BJ (cell line): Measurements from ENCODE around the gene ADAMTS7. TPM values are rescaled to one million over a fixed set of nuclear protein-coding genes. Genes with fewer than 3 reads are reported as not detected.
A peak's percentile ranks its signal among the peaks of the same experiment; 100 is the strongest.
"Not testable (repeated sequence)": the region's sequence is repeated elsewhere in the genome, so short reads cannot be mapped to it uniquely, and the experiment has no call there.

ENCODE experiments used
- CTCF ChIA-PET: fragments of 350-600 bp; formaldehyde crosslinking; extraction: SDS; loops from one replicate; lab custom pipeline; 2021; ENCODE audit warnings: antibody characterized with exemption, inconsistent platforms; lab: Yijun Ruan, JAX
- POLR2A ChIA-PET: fragments of 300-600 bp; sonication (Branson Sonifier 250); formaldehyde crosslinking; extraction: SDS; loops from one replicate; lab custom pipeline; 2021; ENCODE audit warnings: antibody characterized with exemption; lab: Charles Lee
- DNase-seq: peaks from one replicate; pipeline ENCODE4 v3.0.0-alpha.2; 2011; ENCODE audit warnings: low read depth
- H3K27me3 ChIP-seq: 2 replicates; pipeline ENCODE4 v1.6.0; 2011; ENCODE audit warnings: low read length; ENCODE audit not compliant: control insufficient read depth, insufficient read depth
- H3K36me3 ChIP-seq: 2 replicates; pipeline ENCODE4 v1.5.1; 2011; ENCODE audit warnings: low read length; ENCODE audit not compliant: control insufficient read depth, insufficient read depth
- H3K4me3 ChIP-seq: 2 replicates; pipeline ENCODE4 v1.5.1; 2011; ENCODE audit warnings: low read depth, mild to moderate bottlenecking, control low read depth, low read length
- CTCF ChIP-seq: IDR thresholded peaks from 2 replicates; pipeline ENCODE4 v1.5.1; 2011; ENCODE audit warnings: low read depth, mild to moderate bottlenecking, control low read depth, inconsistent platforms, low read length, moderate library complexity; ENCODE audit not compliant: insufficient read depth
- polyA plus RNA-seq: library from polyadenylated mRNA; depleted of rRNA; stranded (reverse); fragments of >200 nt; gene quantifications from 2 replicates; pipeline ENCODE4 v1.2.3, GENCODE V29; 2011

The ADAMTS7 gene
- polyA plus RNA-seq, 1 experiment, result 9.6 TPM

DNA sequence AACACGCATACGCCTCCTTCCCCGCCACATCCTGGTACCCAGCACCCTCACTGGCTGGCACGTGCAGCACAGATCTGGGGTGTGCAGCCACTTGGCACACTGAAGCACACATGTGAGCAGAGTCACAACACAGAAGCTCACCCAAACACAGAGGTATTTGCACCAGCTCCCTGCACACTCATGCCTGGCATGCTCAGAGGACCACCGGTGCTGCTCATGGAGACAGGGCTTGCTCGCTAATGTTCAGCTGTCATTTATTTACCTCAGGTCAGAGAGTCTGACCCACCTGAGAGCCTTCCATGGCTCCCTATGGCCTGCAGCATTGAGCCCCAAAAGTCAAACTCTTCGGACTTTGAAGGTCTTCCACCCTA, 70.4 kb downstream of the ADAMTS7 start:
- DNase-seq, result no peak
- TF ChIP-seq CTCF, result no peak
- Histone ChIP-seq H3K4me3 (no peak overlapping the region), H3K27me3 (no peaks in the 10 kb centered on the region; the same call in 1 of the 2 replicates), H3K36me3 (no peaks in the 10 kb centered on the region)
- POLR2A ChIA-PET, result no interaction called here
- CTCF ChIA-PET, result interaction anchor here (1.2 to 2.0 kb wide), 5 partner anchors 10 to 122 kb away, joined by 3 to 9 read pairs (median 3); no protein-coding TSS in a partner anchor

DNA sequence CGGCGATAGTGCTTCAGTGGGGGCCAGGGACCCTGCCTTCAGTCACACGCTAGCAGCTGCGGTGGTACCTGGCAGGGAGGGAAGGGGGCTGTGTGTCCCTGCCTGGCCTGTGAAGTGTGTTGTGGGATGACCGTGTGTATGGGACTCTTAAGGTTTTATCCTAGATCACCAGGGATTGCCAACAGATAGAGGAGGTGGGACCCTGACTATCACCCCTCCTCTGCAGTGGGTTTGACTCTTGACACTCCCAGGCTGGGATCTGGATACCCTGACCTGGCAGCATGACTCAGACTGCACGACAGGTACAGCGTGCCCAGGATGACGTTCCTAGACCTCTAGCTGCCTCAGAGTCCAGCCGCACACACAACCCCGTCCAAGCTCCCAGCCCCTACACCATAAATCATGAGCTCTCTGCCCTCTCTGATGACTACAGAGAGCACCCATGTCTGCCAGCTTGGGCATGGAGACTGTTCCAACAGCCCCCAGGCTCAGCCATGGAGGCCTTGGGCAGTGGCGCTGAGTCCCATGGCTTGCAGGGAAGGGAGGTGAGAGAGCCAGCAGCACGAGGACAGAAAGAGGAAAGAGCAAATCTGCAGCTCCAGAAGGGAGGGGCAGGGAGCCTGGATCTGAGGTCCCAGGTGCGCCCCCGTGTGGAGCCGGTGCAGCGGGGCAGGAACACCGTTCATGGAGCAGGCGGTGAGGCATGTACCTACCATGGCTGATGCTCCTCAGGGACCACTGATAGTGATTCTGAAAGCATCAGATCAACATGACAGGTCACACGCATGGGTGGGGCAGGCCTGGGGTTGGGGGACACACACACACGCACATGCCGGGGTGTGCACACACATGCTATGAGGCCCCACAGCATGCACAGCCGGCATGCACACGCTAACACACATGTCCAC, 71.0 kb downstream of the ADAMTS7 start:
- TF ChIP-seq CTCF, result peak; percentile 64
- no peak for DNase-seq
- Histone ChIP-seq H3K4me3 (no peak overlapping the region), H3K27me3 (no peaks in the 10 kb centered on the region; the same call in 1 of the 2 replicates), H3K36me3 (no peaks in the 10 kb centered on the region)
- POLR2A ChIA-PET, result no interaction called here
- CTCF ChIA-PET, result interaction anchor here (1.2 to 2.0 kb wide), 6 partner anchors 10 to 121 kb away, joined by 3 to 9 read pairs (median 3); no protein-coding TSS in a partner anchor

- no peak overlapping the region for H3K4me3 ChIP-seq
- CTCF ChIA-PET, result interaction anchor here (1.3 kb wide), 1 partner anchor 13 kb away, joined by 3 read pairs; no protein-coding TSS in a partner anchor
- POLR2A ChIA-PET, result no interaction called here
- H3K36me3 ChIP-seq, result no peaks in the 10 kb centered on the region
- peaks cover under 1% of the 10 kb centered on the region for H3K27me3 ChIP-seq
- no peak for DNase-seq
- no peak for TF ChIP-seq CTCF
Observed at GRCh38 chr15:78739206-78739605, 72.1 kb downstream of the ADAMTS7 start.

GRCh38 chr15:78737931-78738558, 73.2 kb downstream of the ADAMTS7 start:
- POLR2A ChIA-PET, CTCF ChIA-PET, H3K4me3 ChIP-seq, DNase-seq, H3K27me3 ChIP-seq, H3K36me3 ChIP-seq: not testable (repeated sequence)
- TF ChIP-seq CTCF, result peak; percentile 55

- ChIA-PET CTCF (no interaction called here), POLR2A (no interaction called here)
- Histone ChIP-seq H3K27me3 (peaks cover 2% of the 10 kb centered on the region), H3K4me3 (no peak overlapping the region), H3K36me3 (no peaks in the 10 kb centered on the region)
- DNase-seq, result no peak
- no peak for TF ChIP-seq CTCF
Observed at GRCh38 chr15:78737187-78737820, 74.0 kb downstream of the ADAMTS7 start.

- POLR2A ChIA-PET, CTCF ChIA-PET, H3K4me3 ChIP-seq, DNase-seq, H3K36me3 ChIP-seq, H3K27me3 ChIP-seq: not testable (repeated sequence)
Observed at GRCh38 chr15:78736286-78736685, 75.0 kb downstream of the ADAMTS7 start.
